Cardiac muscle cell (in vitro differentiated cells and primary cell): ENCODE results near the gene DNM3. TPM values are rescaled to one million over a fixed set of nuclear protein-coding genes. Genes with fewer than 3 reads are reported as not detected.

Experiments used
- DNase-seq, 2 donors: peaks; one replicate each; pipeline versions ENCODE4 v3.0.0 to v3.0.0-alpha.2; 2010 to 2017; ENCODE audit warnings: low read depth in 1 of 2, low spot score in 1 of 2
- H3K27ac ChIP-seq: fragments of 200-600 bp; sonication (generic); 2 replicates; pipeline ENCODE4 v1.5.1; 2016
- H3K27me3 ChIP-seq: fragments of 200-600 bp; sonication (generic); 2 replicates; pipeline ENCODE4 v1.6.0; 2016; ENCODE audit warnings: control low read depth
- H3K36me3 ChIP-seq: fragments of 200-600 bp; sonication (generic); 2 replicates; pipeline ENCODE4 v1.5.1; 2016; ENCODE audit warnings: control low read depth
- H3K4me1 ChIP-seq: fragments of 200-600 bp; sonication (generic); 2 replicates; pipeline ENCODE4 v1.8.1; 2017; ENCODE audit warnings: low read depth, mild to moderate bottlenecking, mixed run types
- H3K4me3 ChIP-seq: fragments of 200-600 bp; sonication (generic); 2 replicates; pipeline ENCODE4 v1.5.1; 2016; ENCODE audit warnings: mild to moderate bottlenecking
- H3K9me3 ChIP-seq: fragments of 200-600 bp; sonication (generic); 2 replicates; pipeline ENCODE4 v1.5.1; 2017; ENCODE audit warnings: low read depth, mild to moderate bottlenecking, control low read depth
- polyA plus RNA-seq: library from polyadenylated mRNA; unstranded; fragments of >200 nt; fragmentation: Nextera tagmentation; extraction: Ambion mirVana; gene quantifications from 2 replicates; pipeline ENCODE4 v1.2.1, GENCODE V29; 2016
- total RNA-seq: library from RNA; depleted of rRNA; stranded (reverse); fragments of >200 nt; gene quantifications from 2 replicates; pipeline ENCODE4 v1.2.3, GENCODE V29; 2016
- TF ChIP-seq, protein P1 (sequence below): IDR thresholded peaks from 2 replicates; pipeline ENCODE4 v1.5.1; 2012; ENCODE audit warnings: low read depth, mild to moderate bottlenecking, low read length

The DNM3 gene
- total and polyA plus RNA-seq, 2 experiments from 2014 or later: 0.42 TPM; not detected in 1

DNA sequence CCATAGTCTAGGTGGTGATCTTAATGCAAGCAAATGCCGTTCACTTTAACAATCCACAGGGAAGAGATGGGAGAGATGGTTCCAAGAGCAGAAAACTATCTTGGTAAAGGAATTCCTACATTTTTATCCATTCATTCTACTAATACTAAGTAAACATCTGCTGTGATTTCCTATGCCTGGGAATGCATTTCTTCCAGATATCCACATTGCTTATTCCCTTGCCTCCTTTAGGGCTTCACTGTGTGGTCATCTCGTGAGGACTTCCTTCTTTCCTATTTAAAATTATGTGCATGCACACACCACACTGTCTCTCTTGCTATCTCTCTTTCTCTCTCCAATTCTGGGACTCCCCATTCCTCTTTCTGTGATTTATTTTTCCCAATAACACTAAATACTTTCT, 380.1 kb downstream of the DNM3 start:
- Histone ChIP-seq H3K4me3 (no peak overlapping the region), H3K4me1 (no peaks in the 10 kb centered on the region), H3K9me3 (no peaks in the 10 kb centered on the region), H3K27me3 (no peaks in the 10 kb centered on the region), H3K27ac (no peak overlapping the region), H3K36me3 (no peaks in the 10 kb centered on the region)
- DNase-seq: no peak
- TF ChIP-seq, protein P1, sequence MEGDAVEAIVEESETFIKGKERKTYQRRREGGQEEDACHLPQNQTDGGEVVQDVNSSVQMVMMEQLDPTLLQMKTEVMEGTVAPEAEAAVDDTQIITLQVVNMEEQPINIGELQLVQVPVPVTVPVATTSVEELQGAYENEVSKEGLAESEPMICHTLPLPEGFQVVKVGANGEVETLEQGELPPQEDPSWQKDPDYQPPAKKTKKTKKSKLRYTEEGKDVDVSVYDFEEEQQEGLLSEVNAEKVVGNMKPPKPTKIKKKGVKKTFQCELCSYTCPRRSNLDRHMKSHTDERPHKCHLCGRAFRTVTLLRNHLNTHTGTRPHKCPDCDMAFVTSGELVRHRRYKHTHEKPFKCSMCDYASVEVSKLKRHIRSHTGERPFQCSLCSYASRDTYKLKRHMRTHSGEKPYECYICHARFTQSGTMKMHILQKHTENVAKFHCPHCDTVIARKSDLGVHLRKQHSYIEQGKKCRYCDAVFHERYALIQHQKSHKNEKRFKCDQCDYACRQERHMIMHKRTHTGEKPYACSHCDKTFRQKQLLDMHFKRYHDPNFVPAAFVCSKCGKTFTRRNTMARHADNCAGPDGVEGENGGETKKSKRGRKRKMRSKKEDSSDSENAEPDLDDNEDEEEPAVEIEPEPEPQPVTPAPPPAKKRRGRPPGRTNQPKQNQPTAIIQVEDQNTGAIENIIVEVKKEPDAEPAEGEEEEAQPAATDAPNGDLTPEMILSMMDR: no peak

- TF ChIP-seq, protein P1: no peak
Observed at GRCh38 chr1:172224871-172225270, 383.6 kb downstream of the DNM3 start.

GRCh38 chr1:172229942-172230341, 388.6 kb downstream of the DNM3 start:
- no peaks in the 10 kb centered on the region for H3K36me3 ChIP-seq
- no peaks in the 10 kb centered on the region for H3K4me1 ChIP-seq
- no peaks in the 10 kb centered on the region for H3K9me3 ChIP-seq
- H3K4me3 ChIP-seq: no peak overlapping the region
- H3K27ac ChIP-seq: no peak overlapping the region
- DNase-seq: no peak
- H3K27me3 ChIP-seq: no peaks in the 10 kb centered on the region
- TF ChIP-seq, protein P1: no peak

More at GRCh38 chr1:172224871-172225270, 383.6 kb downstream of the DNM3 start:
- Histone ChIP-seq H3K9me3 (no peaks in the 10 kb centered on the region), H3K4me3 (no peak overlapping the region), H3K4me1 (no peaks in the 10 kb centered on the region), H3K27ac (no peak overlapping the region), H3K27me3 (no peaks in the 10 kb centered on the region), H3K36me3 (no peaks in the 10 kb centered on the region)
- no peak for DNase-seq

DNA sequence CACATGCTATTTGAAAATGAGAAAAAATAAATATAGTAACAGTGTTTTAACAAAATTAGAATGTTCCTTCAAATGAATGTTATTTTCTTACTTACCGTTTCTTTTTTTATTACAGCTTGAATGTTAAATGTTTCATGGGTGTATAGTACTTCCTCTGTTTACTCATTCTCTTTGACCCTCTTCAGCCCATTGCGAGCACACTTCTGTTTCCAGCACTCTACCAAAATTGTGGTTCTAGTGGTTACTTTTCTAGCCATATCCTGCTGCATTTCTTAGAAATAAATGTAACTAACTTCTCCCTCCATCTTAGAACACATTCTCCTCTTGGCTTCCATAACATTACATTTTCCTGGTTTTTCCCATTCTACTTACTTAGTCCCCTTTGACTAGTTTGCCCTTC, 389.2 kb downstream of the DNM3 start:
- Histone ChIP-seq H3K27me3 (no peaks in the 10 kb centered on the region), H3K27ac (no peak overlapping the region), H3K4me3 (no peak overlapping the region), H3K9me3 (no peaks in the 10 kb centered on the region), H3K4me1 (no peaks in the 10 kb centered on the region), H3K36me3 (no peaks in the 10 kb centered on the region)
- TF ChIP-seq, protein P1: no peak
- DNase-seq: no peak

- Histone ChIP-seq H3K9me3 (no peaks in the 10 kb centered on the region), H3K36me3 (no peaks in the 10 kb centered on the region), H3K27ac (no peak overlapping the region), H3K4me1 (no peaks in the 10 kb centered on the region), H3K4me3 (no peak overlapping the region), H3K27me3 (no peaks in the 10 kb centered on the region)
- no peak for DNase-seq
- TF ChIP-seq, protein P1: no peak
Observed at GRCh38 chr1:172236958-172237357, 395.7 kb downstream of the DNM3 start.

- Histone ChIP-seq H3K9me3 (no peaks in the 10 kb centered on the region), H3K27me3 (no peaks in the 10 kb centered on the region), H3K4me1 (no peaks in the 10 kb centered on the region), H3K4me3 (no peak overlapping the region), H3K27ac (no peak overlapping the region), H3K36me3 (no peaks in the 10 kb centered on the region)
- TF ChIP-seq, protein P1: no peak
- DNase-seq: no peak
Observed at GRCh38 chr1:172238158-172238557, 396.9 kb downstream of the DNM3 start.
